A549 (cell line): ENCODE measurements around the gene PDE4D.

Experiments
- ESRRA ChIP-seq: fragments of 150-350 bp; IDR thresholded peaks from 2 replicates; pipeline ENCODE4 v1.6.1; 2014; ENCODE audit warnings: mild to moderate bottlenecking, low read length, borderline replicate concordance
- HOXA7 ChIP-seq: fragments of 250-450 bp; sonication (Bioruptor Pico); IDR thresholded peaks from 2 replicates; pipeline ENCODE4 v1.5.0; 2020; ENCODE audit warnings: mild to moderate bottlenecking, moderate library complexity
- KDM1A ChIP-seq: fragments of 200-600 bp; sonication (generic); IDR thresholded peaks from 2 replicates; pipeline ENCODE4 v1.6.1; 2016; ENCODE audit warnings: low read depth, mild to moderate bottlenecking
- MAFK ChIP-seq: fragments of 450-650 bp; IDR thresholded peaks from 2 replicates; pipeline ENCODE4 v1.6.1; 2014; ENCODE audit not compliant: partially characterized antibody
- POLR2A ChIP-seq: IDR thresholded peaks from 2 replicates; pipeline ENCODE4 v1.6.1; 2012; ENCODE audit warnings: mild to moderate bottlenecking, low read length
- TF ChIP-seq, protein P1 (sequence below): fragments of >200 bp; sonication (Bioruptor Twin); formaldehyde crosslinking; IDR thresholded peaks from 3 replicates; pipeline ENCODE4 v1.5.1; 2016
- TF ChIP-seq, protein P2 (sequence below): fragments of 150-350 bp; IDR thresholded peaks from 2 replicates; pipeline ENCODE4 v1.6.1; 2014; ENCODE audit warnings: low read depth, mild to moderate bottlenecking, low read length
- TF ChIP-seq, protein P3 (sequence below): fragments of 450-650 bp; IDR thresholded peaks from 2 replicates; pipeline ENCODE4 v1.6.1; 2014; ENCODE audit warnings: antibody characterized with exemption
- TF ChIP-seq, protein P4 (sequence below): IDR thresholded peaks from 2 replicates; pipeline ENCODE4 v1.6.1; 2012

DNA sequence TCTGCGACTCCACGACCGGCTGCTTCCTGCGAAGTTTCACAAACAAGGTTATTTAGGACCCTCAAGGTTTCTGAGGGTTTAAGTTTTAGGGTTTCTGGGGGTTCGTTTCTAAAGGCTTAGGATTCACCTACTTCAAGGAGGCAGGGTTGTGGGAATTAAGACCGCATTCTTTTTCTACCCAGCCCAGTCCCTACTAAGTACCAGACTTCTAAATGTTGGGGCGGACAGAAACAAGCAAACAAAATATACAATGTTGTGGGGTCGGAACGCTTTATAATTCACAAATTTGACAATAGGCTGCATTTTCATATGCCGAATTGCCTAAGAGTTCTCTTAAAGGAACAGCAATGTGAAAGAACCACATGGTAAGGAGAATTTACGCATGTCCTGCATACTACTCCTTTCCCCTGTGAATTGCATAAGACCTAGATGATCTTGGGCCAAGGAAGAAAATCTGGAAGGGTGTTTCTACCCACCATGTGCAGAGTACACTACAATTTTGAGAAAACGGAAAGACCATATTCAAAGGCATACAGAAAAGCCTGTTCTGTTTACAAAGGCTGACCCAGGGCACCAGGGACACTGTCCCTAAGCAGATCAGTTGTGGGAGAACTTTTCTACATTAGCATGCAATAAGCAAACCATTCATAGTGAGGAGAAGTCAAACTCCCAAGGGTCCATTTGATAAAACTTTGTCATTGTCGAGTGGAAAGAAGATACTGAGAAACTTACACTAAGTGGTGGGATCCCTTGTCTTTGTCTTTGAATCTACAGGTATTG lies 853.3 kb downstream of the PDE4D start:
- TF ChIP-seq HOXA7 (CRISPR knock-in tag): 0 out of 2 replicates have a peak, but pooled peaks have one; percentile 43
- TF ChIP-seq, protein P1, sequence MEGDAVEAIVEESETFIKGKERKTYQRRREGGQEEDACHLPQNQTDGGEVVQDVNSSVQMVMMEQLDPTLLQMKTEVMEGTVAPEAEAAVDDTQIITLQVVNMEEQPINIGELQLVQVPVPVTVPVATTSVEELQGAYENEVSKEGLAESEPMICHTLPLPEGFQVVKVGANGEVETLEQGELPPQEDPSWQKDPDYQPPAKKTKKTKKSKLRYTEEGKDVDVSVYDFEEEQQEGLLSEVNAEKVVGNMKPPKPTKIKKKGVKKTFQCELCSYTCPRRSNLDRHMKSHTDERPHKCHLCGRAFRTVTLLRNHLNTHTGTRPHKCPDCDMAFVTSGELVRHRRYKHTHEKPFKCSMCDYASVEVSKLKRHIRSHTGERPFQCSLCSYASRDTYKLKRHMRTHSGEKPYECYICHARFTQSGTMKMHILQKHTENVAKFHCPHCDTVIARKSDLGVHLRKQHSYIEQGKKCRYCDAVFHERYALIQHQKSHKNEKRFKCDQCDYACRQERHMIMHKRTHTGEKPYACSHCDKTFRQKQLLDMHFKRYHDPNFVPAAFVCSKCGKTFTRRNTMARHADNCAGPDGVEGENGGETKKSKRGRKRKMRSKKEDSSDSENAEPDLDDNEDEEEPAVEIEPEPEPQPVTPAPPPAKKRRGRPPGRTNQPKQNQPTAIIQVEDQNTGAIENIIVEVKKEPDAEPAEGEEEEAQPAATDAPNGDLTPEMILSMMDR: no peak
- TF ChIP-seq, protein P2, sequence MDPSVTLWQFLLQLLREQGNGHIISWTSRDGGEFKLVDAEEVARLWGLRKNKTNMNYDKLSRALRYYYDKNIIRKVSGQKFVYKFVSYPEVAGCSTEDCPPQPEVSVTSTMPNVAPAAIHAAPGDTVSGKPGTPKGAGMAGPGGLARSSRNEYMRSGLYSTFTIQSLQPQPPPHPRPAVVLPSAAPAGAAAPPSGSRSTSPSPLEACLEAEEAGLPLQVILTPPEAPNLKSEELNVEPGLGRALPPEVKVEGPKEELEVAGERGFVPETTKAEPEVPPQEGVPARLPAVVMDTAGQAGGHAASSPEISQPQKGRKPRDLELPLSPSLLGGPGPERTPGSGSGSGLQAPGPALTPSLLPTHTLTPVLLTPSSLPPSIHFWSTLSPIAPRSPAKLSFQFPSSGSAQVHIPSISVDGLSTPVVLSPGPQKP: no peak
- TF ChIP-seq ESRRA: no peak
- TF ChIP-seq MAFK: peak; percentile 3
- no peak for TF ChIP-seq POLR2A
- TF ChIP-seq, protein P3, sequence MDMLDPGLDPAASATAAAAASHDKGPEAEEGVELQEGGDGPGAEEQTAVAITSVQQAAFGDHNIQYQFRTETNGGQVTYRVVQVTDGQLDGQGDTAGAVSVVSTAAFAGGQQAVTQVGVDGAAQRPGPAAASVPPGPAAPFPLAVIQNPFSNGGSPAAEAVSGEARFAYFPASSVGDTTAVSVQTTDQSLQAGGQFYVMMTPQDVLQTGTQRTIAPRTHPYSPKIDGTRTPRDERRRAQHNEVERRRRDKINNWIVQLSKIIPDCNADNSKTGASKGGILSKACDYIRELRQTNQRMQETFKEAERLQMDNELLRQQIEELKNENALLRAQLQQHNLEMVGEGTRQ: no peak
- no peak for TF ChIP-seq KDM1A
- TF ChIP-seq, protein P4, sequence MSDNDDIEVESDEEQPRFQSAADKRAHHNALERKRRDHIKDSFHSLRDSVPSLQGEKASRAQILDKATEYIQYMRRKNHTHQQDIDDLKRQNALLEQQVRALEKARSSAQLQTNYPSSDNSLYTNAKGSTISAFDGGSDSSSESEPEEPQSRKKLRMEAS: peak; percentile 82
